ENCODE results near the gene SHANK2.

SHANK2 gene

DNA sequence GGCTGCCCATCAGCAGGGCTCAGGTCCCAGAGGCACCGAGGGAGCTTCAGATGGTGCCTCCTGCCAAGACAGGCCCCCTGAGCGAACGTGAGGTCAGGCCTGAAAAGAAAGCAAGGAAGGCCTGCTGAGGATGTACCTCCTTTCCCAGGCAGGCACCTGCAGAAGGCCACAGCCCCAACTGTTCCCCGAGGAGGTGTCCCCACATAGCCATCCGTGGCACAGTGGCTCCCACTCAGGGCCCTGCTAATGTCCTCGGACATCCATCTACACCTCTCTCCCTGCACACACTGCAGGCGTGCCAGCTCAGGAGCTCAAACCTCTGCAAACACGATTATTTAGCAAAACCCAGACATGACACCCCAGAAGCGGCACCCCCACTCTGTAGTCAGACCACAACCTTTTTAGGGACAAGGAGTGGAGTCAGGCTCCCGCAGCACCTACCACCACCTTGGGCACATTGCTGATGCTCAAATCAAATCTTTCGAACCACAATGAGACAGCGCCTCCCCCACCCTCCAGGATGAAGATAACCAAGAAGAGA, 36.9 kb downstream of the SHANK2 start:
- no peak overlapping the region for H3K9ac ChIP-seq
- H3K4me1 ChIP-seq: no peaks in the 10 kb centered on the region
- H4K20me1 ChIP-seq: no peaks in the 10 kb centered on the region
- H3K27ac ChIP-seq: no peak overlapping the region
- no peak overlapping the region for H3K4me2 ChIP-seq
- no peaks in the 10 kb centered on the region for H3K36me3 ChIP-seq
- H3K4me3 ChIP-seq: no peak overlapping the region
- H3K9me3 ChIP-seq (replicated peaks in 1 of 11): 0 out of 22 replicates have a peak, but pooled peaks cover 0 to 8% (median 0%) of the 10 kb centered on the region in 11 experiments
- no peak for TF ChIP-seq Cebpa-rat (IDR thresholded peaks at IDR 0.05)
- no peaks in the 10 kb centered on the region for H3K27me3 ChIP-seq

DNA sequence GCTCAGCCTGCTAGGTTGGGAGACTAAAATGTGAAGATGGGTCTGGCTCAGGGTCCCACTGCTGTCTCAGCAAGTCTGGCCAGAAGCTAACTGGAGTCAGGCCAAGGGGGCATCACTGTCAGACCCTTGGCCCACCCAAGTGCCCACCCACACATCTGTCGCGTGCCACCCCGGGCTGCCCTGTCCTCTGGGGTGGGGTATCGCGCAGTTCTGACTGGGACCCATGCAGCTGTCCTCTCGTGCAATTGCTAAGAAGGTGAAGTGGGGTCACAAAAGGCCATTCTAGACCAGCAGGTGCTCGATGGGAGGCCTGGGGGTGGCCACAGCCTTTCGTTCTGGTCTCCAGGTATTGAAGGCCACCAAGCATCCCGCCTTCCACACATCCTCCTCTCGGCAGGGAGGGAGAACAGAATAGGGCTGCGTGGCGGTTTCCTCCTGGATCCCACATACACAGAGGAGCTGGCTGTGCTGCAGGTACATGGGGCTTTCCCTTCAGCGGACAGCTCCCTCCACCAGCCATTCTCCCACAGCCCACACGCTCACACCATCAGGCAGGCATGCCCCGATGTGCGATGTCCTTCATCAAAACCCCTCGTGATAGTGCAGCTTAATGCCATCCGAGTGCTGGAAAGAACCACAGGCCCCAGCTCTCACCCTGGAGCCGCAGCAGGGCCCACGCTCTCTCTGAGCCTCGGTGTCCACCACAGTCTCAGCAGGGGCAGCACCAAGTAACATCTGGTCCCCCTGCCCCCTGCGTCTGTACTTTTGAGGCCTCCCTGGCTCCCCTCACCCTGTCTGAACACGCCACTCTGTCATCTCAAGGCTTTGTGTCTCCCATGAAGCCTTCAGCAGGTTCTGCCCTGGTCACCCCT, 37.6 kb downstream of the SHANK2 start:
- Histone ChIP-seq H3K4me1 (no peaks in the 10 kb centered on the region), H3K9ac (no peak overlapping the region), H4K20me1 (no peaks in the 10 kb centered on the region), H3K27ac (no peak overlapping the region), H3K4me2 (no peak overlapping the region), H3K36me3 (no peaks in the 10 kb centered on the region), H3K9me3 (replicated peaks in 1 of 11) (0 out of 22 replicates have a peak, but pooled peaks cover 0 to 8% (median 0%) of the 10 kb centered on the region in 11 experiments), H3K27me3 (no peaks in the 10 kb centered on the region), H3K4me3 (no peak overlapping the region)
- TF ChIP-seq Cebpa-rat (IDR thresholded peaks at IDR 0.05): no peak

DNA sequence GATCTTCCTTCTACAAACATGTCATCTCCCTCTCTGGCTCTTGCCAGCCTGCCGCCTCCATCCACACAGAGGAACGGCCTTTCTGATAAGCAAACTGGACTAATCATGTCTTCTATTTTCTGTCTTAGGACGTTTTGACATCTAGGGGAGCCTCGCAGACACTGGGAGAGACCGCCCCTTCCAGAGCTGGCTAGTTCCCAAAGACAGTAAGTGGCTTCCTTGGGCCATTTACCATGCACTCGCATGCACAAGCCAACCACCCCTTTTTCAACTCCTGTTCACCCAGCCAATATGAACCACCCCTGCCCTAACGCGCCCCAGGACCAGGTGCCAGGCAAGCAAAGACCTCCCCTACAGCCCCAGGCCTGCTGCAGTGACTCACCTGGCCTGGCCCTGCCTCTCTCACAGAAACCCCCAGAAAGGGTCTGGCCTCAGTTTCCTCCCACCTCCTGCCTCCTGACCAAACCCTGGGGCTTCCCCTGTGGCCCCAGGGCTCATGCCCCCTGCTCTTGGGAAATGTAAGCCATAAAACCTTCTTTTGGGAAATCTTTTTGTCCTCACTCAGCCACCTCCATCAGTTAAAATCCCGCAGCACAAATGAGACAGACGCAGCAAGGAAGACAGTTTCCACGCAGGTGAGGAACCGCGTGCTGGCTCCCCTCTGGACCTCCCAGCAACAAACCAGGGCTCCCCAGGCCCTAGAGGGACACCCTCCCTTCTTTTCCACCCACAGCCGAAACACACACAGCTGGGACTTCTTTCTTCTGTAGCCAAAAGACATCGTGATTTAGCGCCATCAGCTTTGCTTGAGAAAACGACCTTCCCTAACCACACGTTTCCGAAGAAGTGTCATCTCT, 38.5 kb downstream of the SHANK2 start:
- H3K4me3 ChIP-seq: no peak overlapping the region

DNA sequence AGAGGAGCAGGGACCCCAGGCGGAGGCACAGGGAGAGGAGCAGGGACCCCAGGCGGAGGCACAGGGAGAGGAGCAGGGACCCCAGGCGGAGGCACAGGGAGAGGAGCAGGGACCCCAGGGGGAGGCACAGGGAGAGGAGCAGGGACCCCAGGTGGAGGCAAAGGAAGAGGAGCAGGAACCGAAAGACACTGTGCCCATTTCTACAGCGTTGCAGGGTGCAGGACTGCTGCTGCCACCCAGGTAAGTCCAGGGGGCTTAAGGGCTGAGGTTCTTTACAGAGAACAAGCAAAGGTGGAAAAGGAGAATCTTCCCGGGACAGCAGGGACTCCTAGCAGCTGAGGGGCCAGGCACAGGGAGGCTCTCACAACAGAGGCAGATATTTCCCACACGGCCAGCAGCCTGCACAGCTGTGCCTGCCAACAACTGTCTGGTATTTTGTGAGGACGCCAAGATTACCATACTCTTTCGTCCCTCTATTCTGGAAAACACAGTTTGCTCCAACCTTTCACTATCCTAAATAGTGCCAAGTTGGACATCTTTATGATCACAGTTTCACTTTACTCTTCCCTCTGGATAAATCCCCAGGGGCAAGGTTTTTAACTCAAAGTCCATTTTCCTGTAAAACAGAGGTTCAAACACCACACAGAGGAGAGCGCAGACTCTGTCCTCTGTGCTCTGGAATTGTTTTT, 39.4 kb downstream of the SHANK2 start:
- no peak for TF ChIP-seq Cebpa-rat (IDR thresholded peaks at IDR 0.05)
- no peaks in the 10 kb centered on the region for H3K27me3 ChIP-seq
- no peaks in the 10 kb centered on the region for H3K36me3 ChIP-seq
- peaks cover 0 to 16% (median 9%) of the 10 kb centered on the region in 11 experiments; a peak in 16 of 22 replicates for H3K9me3 ChIP-seq (replicated peaks in 1 of 11)
- no peaks in the 10 kb centered on the region for H4K20me1 ChIP-seq
- H3K4me1 ChIP-seq: no peaks in the 10 kb centered on the region
- H3K4me3 ChIP-seq: no peak overlapping the region
- no peak overlapping the region for H3K27ac ChIP-seq
- no peak overlapping the region for H3K9ac ChIP-seq
- H3K4me2 ChIP-seq: no peak overlapping the region

More for the DNA sequence above, 38.5 kb downstream of the SHANK2 start:
- no peak for TF ChIP-seq Cebpa-rat (IDR thresholded peaks at IDR 0.05)
- no peaks in the 10 kb centered on the region for H3K4me1 ChIP-seq
- no peak overlapping the region for H3K27ac ChIP-seq
- H3K9me3 ChIP-seq (replicated peaks in 1 of 11): peaks cover 0 to 14% (median 1%) of the 10 kb centered on the region in 11 experiments; a peak in 11 of 22 replicates
- H4K20me1 ChIP-seq: no peaks in the 10 kb centered on the region
- no peaks in the 10 kb centered on the region for H3K27me3 ChIP-seq
- no peak overlapping the region for H3K4me2 ChIP-seq
- no peak overlapping the region for H3K9ac ChIP-seq
- H3K36me3 ChIP-seq: no peaks in the 10 kb centered on the region

DNA sequence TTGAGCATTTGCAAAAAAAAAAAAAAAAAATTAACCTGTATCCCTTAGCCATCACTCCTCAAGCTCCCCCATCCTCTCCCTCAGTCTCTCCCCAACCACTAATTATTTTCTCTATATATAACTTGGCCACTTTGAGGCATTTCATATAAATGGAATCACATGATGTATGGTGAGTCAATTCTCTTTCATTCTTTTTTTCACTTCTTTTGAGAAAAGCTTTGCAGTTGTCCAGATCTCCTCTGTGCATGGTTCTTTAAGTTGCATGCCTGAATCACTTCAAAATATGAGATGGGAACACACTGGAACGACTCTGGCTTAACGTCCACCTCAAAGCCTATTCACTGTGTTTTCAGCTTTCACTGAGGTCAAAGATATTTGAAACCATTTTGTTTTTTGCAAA, 40.7 kb downstream of the SHANK2 start:
- peaks cover 0 to 19% (median 14%) of the 10 kb centered on the region in 11 experiments; a peak in 16 of 22 replicates for H3K9me3 ChIP-seq (replicated peaks in 1 of 11)
- no peaks in the 10 kb centered on the region for H3K36me3 ChIP-seq
- H3K4me2 ChIP-seq: no peak overlapping the region
- no peaks in the 10 kb centered on the region for H4K20me1 ChIP-seq
- no peak overlapping the region for H3K9ac ChIP-seq
- H3K4me3 ChIP-seq: no peak overlapping the region
- no peak overlapping the region for H3K27ac ChIP-seq
- H3K27me3 ChIP-seq: no peaks in the 10 kb centered on the region
- no peak for TF ChIP-seq Cebpa-rat (IDR thresholded peaks at IDR 0.05)
- H3K4me1 ChIP-seq: no peaks in the 10 kb centered on the region

DNA sequence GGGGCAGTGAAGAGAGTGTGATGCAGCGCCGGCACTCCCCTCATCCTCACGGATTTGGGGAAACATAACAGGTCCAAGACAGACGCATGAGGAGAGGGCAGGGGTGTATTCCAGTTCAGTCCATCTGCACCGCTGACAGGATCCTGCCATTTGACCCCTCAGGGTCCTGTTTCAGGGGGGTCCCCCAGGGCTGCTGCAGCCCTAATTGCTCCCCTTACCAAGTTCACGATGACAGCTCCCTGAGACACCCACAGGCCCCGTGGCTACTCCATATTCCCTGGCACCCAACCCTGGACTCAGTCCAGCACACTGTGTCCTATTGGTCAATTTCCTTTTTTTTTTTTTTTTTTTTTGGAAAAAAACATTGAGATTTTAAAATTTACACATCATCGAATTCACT, 41.5 kb downstream of the SHANK2 start:
- Histone ChIP-seq H3K9ac (no peak overlapping the region), H3K4me3 (no peak overlapping the region), H3K27ac (no peak overlapping the region), H3K4me2 (no peak overlapping the region), H3K36me3 (no peaks in the 10 kb centered on the region), H3K9me3 (replicated peaks in 1 of 11) (peaks cover 0 to 19% (median 14%) of the 10 kb centered on the region in 11 experiments; a peak in 16 of 22 replicates), H3K4me1 (no peaks in the 10 kb centered on the region), H3K27me3 (no peaks in the 10 kb centered on the region), H4K20me1 (no peaks in the 10 kb centered on the region)
- TF ChIP-seq Cebpa-rat (IDR thresholded peaks at IDR 0.05): no peak

DNA sequence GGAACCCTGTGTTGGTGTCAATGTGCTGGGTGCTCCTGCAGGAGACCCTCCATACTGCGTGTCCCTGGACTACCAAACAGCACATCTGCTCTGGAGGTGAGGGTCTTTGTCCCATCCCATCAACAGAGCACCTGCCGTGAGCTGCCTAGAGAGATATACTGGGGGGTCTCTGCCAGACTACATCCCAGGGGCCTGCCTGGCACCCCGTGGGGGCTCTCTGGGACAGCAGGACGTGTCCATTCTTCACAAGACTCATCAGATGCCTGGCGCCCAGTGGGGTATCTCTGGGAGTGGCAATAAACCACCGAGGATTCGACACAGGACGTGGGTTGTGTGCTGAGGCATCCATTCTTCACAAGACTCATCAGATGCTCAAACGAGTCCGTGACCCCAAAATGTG, 42.7 kb downstream of the SHANK2 start:
- no peak for TF ChIP-seq Cebpa-rat (IDR thresholded peaks at IDR 0.05)
- no peaks in the 10 kb centered on the region for H4K20me1 ChIP-seq
- no peaks in the 10 kb centered on the region for H3K4me1 ChIP-seq
- H3K9ac ChIP-seq: no peak overlapping the region
- no peaks in the 10 kb centered on the region; a peak in 1 of 22 replicates for H3K27me3 ChIP-seq
- no peaks in the 10 kb centered on the region for H3K36me3 ChIP-seq
- H3K4me3 ChIP-seq: no peak overlapping the region
- H3K9me3 ChIP-seq (replicated peaks in 1 of 11): peaks cover 0 to 19% (median 14%) of the 10 kb centered on the region in 11 experiments; a peak in 16 of 22 replicates
- no peak overlapping the region for H3K27ac ChIP-seq
- H3K4me2 ChIP-seq: no peak overlapping the region

DNA sequence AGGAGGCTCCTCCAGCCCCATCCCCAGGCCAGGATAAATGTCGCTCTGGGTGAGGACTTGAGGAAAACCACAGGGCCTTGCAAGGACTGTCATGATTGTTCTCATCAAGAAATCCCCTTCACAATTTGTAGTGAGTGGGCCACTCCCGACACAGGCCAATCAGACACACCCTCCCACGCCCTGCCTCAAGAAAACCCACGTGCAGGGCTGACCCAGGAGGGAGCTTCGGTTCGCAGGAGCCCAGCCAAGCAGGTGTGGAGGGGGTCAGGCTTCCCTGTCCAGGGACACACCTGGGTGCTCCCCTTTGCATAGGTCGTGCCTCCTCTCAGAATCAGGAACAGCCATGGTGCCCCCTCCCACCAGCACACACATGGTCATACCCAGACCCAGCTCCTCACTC, 43.2 kb downstream of the SHANK2 start:
- no peaks in the 10 kb centered on the region; a peak in 1 of 22 replicates for H3K27me3 ChIP-seq
- no peaks in the 10 kb centered on the region for H3K36me3 ChIP-seq
- H3K4me2 ChIP-seq: no peak overlapping the region
- TF ChIP-seq Cebpa-rat (IDR thresholded peaks at IDR 0.05): no peak
- no peaks in the 10 kb centered on the region for H3K4me1 ChIP-seq
- H3K27ac ChIP-seq: no peak overlapping the region
- H3K9me3 ChIP-seq (replicated peaks in 1 of 11): peaks cover 0 to 19% (median 14%) of the 10 kb centered on the region in 11 experiments; a peak in 16 of 22 replicates
- H3K9ac ChIP-seq: no peak overlapping the region
- H4K20me1 ChIP-seq: no peaks in the 10 kb centered on the region
- H3K4me3 ChIP-seq: no peak overlapping the region
